ENCODE results near the gene KRT72. TPM values are rescaled to one million over a fixed set of nuclear protein-coding genes. Genes with fewer than 3 reads are reported as not detected.

KRT72 gene
- total RNA-seq (2022; extraction: Qiagen RNA extraction; ENCODE audit: low read depth): not detected in 5 replicates

DNA sequence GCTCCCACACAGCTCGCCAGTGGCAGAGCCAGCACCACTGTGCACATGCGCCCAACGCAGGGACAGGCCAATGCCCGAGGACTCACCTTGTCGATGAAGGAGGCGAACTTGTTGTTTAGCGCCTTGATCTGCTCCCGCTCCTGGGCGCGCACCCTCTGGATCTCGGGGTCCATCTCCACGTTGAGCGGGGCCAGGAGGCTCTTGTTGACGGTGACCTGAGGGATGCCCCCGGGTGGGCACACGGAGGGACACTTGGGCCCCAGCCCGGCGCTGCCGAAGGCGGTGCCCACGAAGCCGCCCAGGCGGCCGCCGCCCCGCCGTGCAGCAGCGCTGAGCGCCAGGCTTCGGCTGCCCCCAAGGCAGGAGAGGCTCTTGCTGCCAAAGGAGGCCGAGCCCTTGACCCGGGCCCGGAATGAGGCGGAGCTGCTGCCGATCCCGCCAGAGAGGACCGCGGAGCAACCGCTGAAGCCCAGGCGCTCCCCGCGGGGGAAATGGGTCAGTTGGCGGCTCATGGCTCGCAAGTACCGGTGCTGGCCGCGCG, at the start of gene KRT72:
Gene KRT72, minus strand, starts transcription at position 523 of the 541 bp plus-strand sequence. Its CDS starts 11 bp downstream, at position 512.

DNA sequence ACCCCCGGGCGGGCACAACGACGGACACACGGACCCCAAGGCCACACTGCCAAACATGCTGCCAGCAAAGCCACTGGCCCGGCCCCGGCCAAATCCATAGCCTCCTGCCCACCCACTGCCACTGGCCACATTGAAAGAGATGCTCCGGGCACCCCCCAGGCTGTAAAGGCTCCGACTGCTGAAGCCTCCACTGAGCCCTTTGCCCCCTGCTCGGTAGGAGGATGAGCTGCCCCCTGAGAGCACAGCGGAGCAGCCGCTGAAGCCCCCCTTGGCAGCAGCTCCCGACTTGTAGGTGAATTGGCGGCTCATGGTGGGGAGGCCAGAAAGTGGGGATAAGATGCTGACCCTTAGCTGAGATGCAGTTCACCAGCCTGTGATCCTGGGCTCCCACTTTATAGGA, 17.0 kb upstream of the KRT72 start, which contains the start of gene KRT73:
Gene KRT73, minus strand, starts transcription at position 344 of the 400 bp plus-strand sequence. Its CDS starts 35 bp downstream, at position 309.

DNA sequence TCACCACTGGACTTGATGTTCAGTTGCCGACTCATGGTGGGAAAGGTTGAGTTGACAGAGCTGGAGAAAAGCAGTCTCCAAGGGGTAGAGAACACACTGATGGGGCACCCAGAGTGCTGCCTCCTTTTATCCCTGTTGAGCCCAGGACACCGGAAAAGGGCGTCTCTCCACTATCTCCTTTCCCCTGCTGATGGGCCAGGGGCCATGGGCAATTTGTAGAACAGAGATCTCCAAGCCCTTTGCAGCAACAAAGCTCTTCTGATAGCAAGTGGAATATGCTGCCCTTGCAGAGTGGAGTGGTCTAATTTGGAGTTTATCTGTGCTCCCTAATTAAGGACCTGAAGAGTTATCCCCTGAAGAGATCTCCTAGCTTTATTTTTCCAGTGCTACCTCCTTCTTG, 27.5 kb downstream of the KRT72 start, which contains the start of gene KRT74:
Gene KRT74, minus strand, starts transcription at position 101 of the 400 bp plus-strand sequence. Its CDS starts 66 bp downstream, at position 35.

DNA sequence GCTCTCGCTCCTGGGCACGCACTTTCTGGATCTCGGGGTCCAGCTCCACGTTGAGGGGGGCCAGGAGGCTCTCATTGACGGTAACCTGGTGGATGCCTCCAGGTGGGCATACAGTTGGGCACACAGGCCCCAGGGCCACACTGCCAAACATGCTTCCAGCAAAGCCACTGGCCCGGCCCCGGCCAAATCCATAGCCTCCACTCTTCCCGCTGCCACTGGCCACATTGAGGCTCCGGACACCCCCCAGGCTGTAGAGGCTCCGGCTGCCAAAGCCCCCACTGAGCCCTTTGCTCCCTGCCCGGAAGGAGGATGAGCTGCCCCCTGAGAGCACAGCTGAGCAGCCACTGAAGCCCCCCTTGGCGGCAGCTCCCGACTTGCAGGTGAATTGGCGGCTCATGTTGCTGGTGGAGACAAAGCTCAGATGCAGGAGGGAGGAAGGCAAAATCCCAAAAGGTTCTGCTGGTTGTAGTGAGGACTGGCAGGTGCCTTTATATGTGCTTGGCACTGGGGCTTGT, 48.5 kb downstream of the KRT72 start, which contains the start of gene KRT71:
Gene KRT71, minus strand, starts transcription at position 465 of the 515 bp plus-strand sequence. Its CDS starts 68 bp downstream, at position 397.

Other genes with a start within 250 kb of the KRT72 start
- gene KRT85, start 234.0 kb downstream of the KRT72 start, total RNA-seq (2022; extraction: Qiagen RNA extraction; ENCODE audit: low read depth): not detected in 5 replicates
- gene KRT84, start 215.8 kb downstream of the KRT72 start, total RNA-seq (2022; extraction: Qiagen RNA extraction; ENCODE audit: low read depth): not detected in 5 replicates
- not detected in 5 replicates for gene KRT82, start 195.1 kb downstream of the KRT72 start, total RNA-seq (2022; extraction: Qiagen RNA extraction; ENCODE audit: low read depth)
- 0.19 to 0.29 TPM (median 0.23 TPM) in 5 replicates for gene KRT75, start 167.1 kb downstream of the KRT72 start, total RNA-seq (2022; extraction: Qiagen RNA extraction; ENCODE audit: low read depth)
- gene KRT6B, start 149.3 kb downstream of the KRT72 start, total RNA-seq (2022; extraction: Qiagen RNA extraction; ENCODE audit: low read depth): 0.06 TPM in 1 of 5 replicates, not detected in the others
- not detected in 5 replicates for gene KRT6C, start 127.7 kb downstream of the KRT72 start, total RNA-seq (2022; extraction: Qiagen RNA extraction; ENCODE audit: low read depth)
- 0.15 to 0.42 TPM (median 0.29 TPM) in 5 replicates for gene KRT6A, start 108.2 kb downstream of the KRT72 start, total RNA-seq (2022; extraction: Qiagen RNA extraction; ENCODE audit: low read depth)
- gene KRT5, start 81.1 kb downstream of the KRT72 start, total RNA-seq (2022; extraction: Qiagen RNA extraction; ENCODE audit: low read depth): 0.08 to 0.25 TPM (median 0.09 TPM) in 3 of 5 replicates, not detected in the others
- gene KRT71, start 48.3 kb downstream of the KRT72 start, total RNA-seq (2022; extraction: Qiagen RNA extraction; ENCODE audit: low read depth): not detected in 5 replicates
- gene KRT74, start 27.6 kb downstream of the KRT72 start, total RNA-seq (2022; extraction: Qiagen RNA extraction; ENCODE audit: low read depth): not detected in 5 replicates
- gene KRT73, start 17.1 kb upstream of the KRT72 start, total RNA-seq (2022; extraction: Qiagen RNA extraction; ENCODE audit: low read depth): not detected in 5 replicates
- 0.03 TPM in 1 of 5 replicates, not detected in the others for gene KRT2, start 50.7 kb upstream of the KRT72 start, total RNA-seq (2022; extraction: Qiagen RNA extraction; ENCODE audit: low read depth)
- not detected in 5 replicates for gene KRT1, start 78.9 kb upstream of the KRT72 start, total RNA-seq (2022; extraction: Qiagen RNA extraction; ENCODE audit: low read depth)
- gene KRT77, start 102.1 kb upstream of the KRT72 start, total RNA-seq (2022; extraction: Qiagen RNA extraction; ENCODE audit: low read depth): not detected in 5 replicates
- gene KRT76, start 175.9 kb upstream of the KRT72 start, total RNA-seq (2022; extraction: Qiagen RNA extraction; ENCODE audit: low read depth): not detected in 5 replicates
- 0.03 to 0.10 TPM in 2 of 5 replicates, not detected in the others for gene KRT3, start 194.7 kb upstream of the KRT72 start, total RNA-seq (2022; extraction: Qiagen RNA extraction; ENCODE audit: low read depth)
- 2.3 to 4.2 TPM (median 3.1 TPM) in 5 replicates for gene KRT4, start 212.7 kb upstream of the KRT72 start, total RNA-seq (2022; extraction: Qiagen RNA extraction; ENCODE audit: low read depth)
- gene KRT79, start 232.8 kb upstream of the KRT72 start, total RNA-seq (2022; extraction: Qiagen RNA extraction; ENCODE audit: low read depth): 0.09 to 0.22 TPM (median 0.16 TPM) in 4 of 5 replicates, not detected in the other
- gene KRT78, start 247.5 kb upstream of the KRT72 start, total RNA-seq (2022; extraction: Qiagen RNA extraction; ENCODE audit: low read depth): 0.06 TPM in 1 of 5 replicates, not detected in the others

Measured in A549 treated with CpdA at 1 μM for 4 hours (cell line).